Thoracic aorta (tissue), 2 donors: ENCODE data around the gene CDKL5. TPM values are rescaled to one million over a fixed set of nuclear protein-coding genes. Genes with fewer than 3 reads are reported as not detected.

Source experiments
- ATAC-seq: fragments of 150-250 bp; one replicate; pipeline ENCODE4 v1.8.0; 2017; ENCODE audit warnings: low read depth; ENCODE audit not compliant: insufficient number of reproducible peaks, low FRiP score
- DNase-seq: peaks from one replicate; pipeline ENCODE4 v3.0.0-alpha.2; 2020; ENCODE audit warnings: low spot score
- H3K27ac ChIP-seq, 2 donors: fragments of 200-600 bp; sonication (generic); 1 replicate in 1 of 2; 2 replicates in 1 of 2; pipeline ENCODE4 v1.5.1; 2016; ENCODE audit warnings: mild to moderate bottlenecking in 2 of 2, moderate library complexity in 2 of 2
- H3K27me3 ChIP-seq: fragments of 200-600 bp; sonication (generic); replicated peaks from 2 replicates; pipeline ENCODE4 v1.6.0; 2016; ENCODE audit warnings: mild to moderate bottlenecking; ENCODE audit not compliant: insufficient read depth
- H3K36me3 ChIP-seq: fragments of 200-600 bp; sonication (generic); one replicate; pipeline ENCODE4 v1.5.1; 2016
- H3K4me1 ChIP-seq, 2 donors: fragments of 200-600 bp; sonication (generic); 1 replicate in 1 of 2; 2 replicates in 1 of 2; pipeline versions ENCODE4 v1.5.1 to v1.6.0; 2016; ENCODE audit warnings: low read depth in 2 of 2, mild to moderate bottlenecking in 1 of 2; ENCODE audit not compliant: control insufficient read depth in 1 of 2
- H3K4me3 ChIP-seq: fragments of 200-600 bp; sonication (generic); 2 replicates; pipeline ENCODE4 v1.5.1; 2016; ENCODE audit warnings: mild to moderate bottlenecking
- H3K9me3 ChIP-seq: fragments of 200-600 bp; sonication (generic); 2 replicates; pipeline ENCODE4 v1.5.1; 2016
- total RNA-seq, 2 donors: library from RNA; depleted of rRNA; stranded (reverse); fragments of >200 nt; gene quantifications; one replicate each; pipeline versions ENCODE4 v1.1.0 to v1.2.3, GENCODE V29; 2016
- TF ChIP-seq, protein P1 (sequence below): fragments of 200-600 bp; sonication (generic); IDR thresholded peaks from one replicate; pipeline ENCODE4 v1.5.1; 2019; ENCODE audit warnings: antibody characterized with exemption

Gene CDKL5
- total RNA-seq, 2 donors from 2014 or later = 13.5 to 17.2 TPM

DNA sequence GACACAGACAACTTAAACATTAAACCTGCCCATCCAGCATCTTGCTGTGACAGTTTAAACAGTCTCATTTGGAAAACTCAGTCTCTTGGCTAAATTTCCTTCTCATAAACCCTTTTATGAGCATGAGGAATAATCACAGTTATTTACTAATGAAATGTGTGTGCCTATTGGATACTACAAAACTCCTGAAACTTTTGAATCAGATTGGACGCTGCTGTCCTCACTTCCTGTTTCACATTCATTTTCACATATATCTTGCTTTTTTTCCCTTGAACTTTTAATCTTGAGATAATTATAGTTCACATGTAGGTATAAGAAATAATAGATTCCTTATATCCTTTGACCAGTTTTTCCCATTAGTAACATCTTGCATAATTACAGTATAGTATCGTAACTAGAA lies 111.7 kb downstream of the CDKL5 start:
- Histone ChIP-seq H3K36me3 (no peaks in the 10 kb centered on the region), H3K4me3 (no peak overlapping the region), H3K9me3 (no peaks in the 10 kb centered on the region), H3K27me3 (no peaks in the 10 kb centered on the region), H3K4me1 (peaks cover 0 to 3% of the 10 kb centered on the region in 2 donors), H3K27ac (no peak overlapping the region)
- TF ChIP-seq, protein P1, sequence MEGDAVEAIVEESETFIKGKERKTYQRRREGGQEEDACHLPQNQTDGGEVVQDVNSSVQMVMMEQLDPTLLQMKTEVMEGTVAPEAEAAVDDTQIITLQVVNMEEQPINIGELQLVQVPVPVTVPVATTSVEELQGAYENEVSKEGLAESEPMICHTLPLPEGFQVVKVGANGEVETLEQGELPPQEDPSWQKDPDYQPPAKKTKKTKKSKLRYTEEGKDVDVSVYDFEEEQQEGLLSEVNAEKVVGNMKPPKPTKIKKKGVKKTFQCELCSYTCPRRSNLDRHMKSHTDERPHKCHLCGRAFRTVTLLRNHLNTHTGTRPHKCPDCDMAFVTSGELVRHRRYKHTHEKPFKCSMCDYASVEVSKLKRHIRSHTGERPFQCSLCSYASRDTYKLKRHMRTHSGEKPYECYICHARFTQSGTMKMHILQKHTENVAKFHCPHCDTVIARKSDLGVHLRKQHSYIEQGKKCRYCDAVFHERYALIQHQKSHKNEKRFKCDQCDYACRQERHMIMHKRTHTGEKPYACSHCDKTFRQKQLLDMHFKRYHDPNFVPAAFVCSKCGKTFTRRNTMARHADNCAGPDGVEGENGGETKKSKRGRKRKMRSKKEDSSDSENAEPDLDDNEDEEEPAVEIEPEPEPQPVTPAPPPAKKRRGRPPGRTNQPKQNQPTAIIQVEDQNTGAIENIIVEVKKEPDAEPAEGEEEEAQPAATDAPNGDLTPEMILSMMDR = no peak
- ATAC-seq (no peak), DNase-seq (no peak)

DNA sequence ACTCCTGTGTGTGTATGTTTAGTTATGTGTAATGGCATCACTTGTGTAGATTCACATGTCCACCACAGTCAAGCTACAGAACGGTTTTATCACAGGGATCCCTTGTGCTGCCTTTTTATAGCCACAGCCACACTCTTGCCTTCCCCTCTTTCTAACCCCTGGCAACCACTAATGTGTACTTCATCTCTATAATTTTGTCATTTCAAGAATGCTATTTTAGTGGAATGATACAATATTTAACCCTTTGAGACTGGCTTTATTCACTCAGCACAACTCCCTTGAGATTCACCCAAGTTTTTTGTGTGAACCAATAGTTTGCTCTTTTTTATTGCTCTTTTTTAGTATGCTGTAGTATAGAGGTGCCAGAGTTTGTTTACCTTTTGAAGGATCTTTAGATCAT lies 112.1 kb downstream of the CDKL5 start:
- Histone ChIP-seq H3K9me3 (no peaks in the 10 kb centered on the region), H3K4me1 (peaks cover 0 to 8% of the 10 kb centered on the region in 2 donors), H3K27me3 (no peaks in the 10 kb centered on the region), H3K27ac (no peak overlapping the region), H3K4me3 (no peak overlapping the region), H3K36me3 (no peaks in the 10 kb centered on the region)
- TF ChIP-seq, protein P1 = no peak
- DNase-seq = no peak
- ATAC-seq = no peak

DNA sequence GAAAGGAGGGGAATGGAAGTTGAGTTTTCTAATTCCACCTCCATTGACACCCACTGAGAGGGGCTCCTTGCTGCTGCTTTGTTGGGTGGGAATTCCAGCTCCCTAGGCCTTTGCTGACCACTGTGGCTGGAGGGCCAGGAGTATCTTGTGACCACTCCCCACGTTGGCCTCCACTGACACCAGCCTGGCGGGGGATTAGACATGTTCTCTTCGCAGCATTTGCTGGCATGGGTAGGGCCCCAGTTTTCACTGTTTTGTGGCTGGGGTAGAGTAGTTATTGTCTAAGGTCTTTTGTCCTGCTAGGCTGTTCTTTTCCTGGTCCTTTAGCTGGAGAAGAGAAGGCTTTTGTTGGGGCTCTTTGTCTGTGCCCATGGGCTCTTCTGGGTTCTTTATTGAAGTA lies 116.7 kb downstream of the CDKL5 start:
- Histone ChIP-seq H3K4me3 (no peak overlapping the region), H3K27me3 (no peaks in the 10 kb centered on the region), H3K27ac (peak overlapping the region in 1 of 2 donors; percentile 19), H3K4me1 (peaks cover 0 to 11% of the 10 kb centered on the region in 2 donors), H3K36me3 (no peaks in the 10 kb centered on the region), H3K9me3 (no peaks in the 10 kb centered on the region)
- TF ChIP-seq, protein P1 = no peak
- DNase-seq = no peak
- no peak for ATAC-seq

DNA sequence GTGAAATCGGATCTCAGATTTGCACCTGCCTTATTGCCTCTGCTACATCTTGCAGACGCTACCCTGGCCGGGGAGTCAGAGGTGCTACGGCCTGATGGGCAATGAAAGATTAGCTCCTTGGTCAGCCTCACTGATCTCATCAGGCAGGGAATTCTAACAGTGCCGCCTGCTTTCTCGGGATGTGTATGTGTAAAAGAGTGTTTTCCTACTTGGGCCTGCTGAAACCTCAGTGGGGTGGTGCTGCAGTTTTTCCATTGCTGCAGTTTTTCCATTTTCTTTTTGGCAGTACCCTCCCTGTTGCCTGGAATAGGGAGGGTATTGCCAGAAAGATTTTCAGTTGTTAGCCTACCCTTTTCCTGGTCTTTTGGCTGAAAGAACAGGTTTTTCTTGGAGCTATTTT lies 117.5 kb downstream of the CDKL5 start:
- DNase-seq (no peak), ATAC-seq (no peak)
- Histone ChIP-seq H3K27ac (peak overlapping the region in 1 of 2 donors; percentile 19), H3K4me3 (peak overlapping the region; percentile 19), H3K4me1 (peaks cover 0 to 11% of the 10 kb centered on the region in 2 donors), H3K36me3 (no peaks in the 10 kb centered on the region), H3K27me3 (no peaks in the 10 kb centered on the region), H3K9me3 (no peaks in the 10 kb centered on the region)
- TF ChIP-seq, protein P1 = no peak

DNA sequence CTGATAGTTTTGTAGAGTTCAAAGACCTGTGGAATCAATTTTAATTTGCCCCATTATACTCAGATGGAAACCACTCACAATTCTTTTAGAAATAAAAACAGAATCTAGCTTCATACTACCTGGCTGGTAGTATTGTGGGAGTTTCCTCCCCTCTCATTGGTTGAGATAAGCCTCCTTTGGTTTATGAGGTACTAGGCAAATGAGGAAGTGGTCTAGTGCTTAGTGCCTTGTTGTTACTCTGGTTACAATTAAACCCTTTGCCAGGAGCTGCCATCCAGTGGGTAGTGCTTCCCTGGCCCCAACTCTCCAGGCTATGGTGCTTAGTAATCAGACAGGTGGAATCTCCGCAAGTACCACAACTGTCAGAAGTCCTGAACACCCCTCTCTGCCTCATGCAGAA lies 118.3 kb downstream of the CDKL5 start:
- Histone ChIP-seq H3K9me3 (no peaks in the 10 kb centered on the region), H3K36me3 (no peaks in the 10 kb centered on the region), H3K4me3 (no peak overlapping the region), H3K27ac (peak overlapping the region in 1 of 2 donors; percentile 19), H3K27me3 (no peaks in the 10 kb centered on the region), H3K4me1 (peaks cover 0 to 11% of the 10 kb centered on the region in 2 donors)
- ATAC-seq (no peak), DNase-seq (no peak)
- TF ChIP-seq, protein P1 = no peak
